Body of pancreas (tissue), 4 donors: ENCODE data around the gene BMPR2.

Experiments used
- CTCF ChIP-seq, 7 experiments: fragments of 450-650 bp in 4 of 7; fragments of 200-600 bp in 3 of 7; sonication (generic) in 3 of 7; IDR thresholded peaks; one replicate each; pipeline ENCODE4 v1.5.1; 2016 to 2019; ENCODE audit warnings: antibody characterized with exemption in 7 of 7
- POLR2A ChIP-seq, 3 donors: fragments of 450-650 bp; IDR thresholded peaks; one replicate each; pipeline ENCODE4 v1.6.1; 2016; ENCODE audit warnings: antibody characterized with exemption in 3 of 3, mild to moderate bottlenecking in 2 of 3

GRCh38 chr2:202376460-202377206, 506 bp downstream of the BMPR2 start:
- no peak for TF ChIP-seq CTCF (IDR thresholded peaks at IDR 0.05)
- TF ChIP-seq POLR2A (IDR thresholded peaks at IDR 0.05), result no peak
